NCI-H2081 treated with DMSO at 0.1 percent for 48 hours (cell line): ENCODE results near the gene UBE2E2.

Experiments
- DNase-seq: peaks from one replicate; lab custom pipeline; 2025; lab: John Stamatoyannopoulos, UW

UBE2E2 gene

DNA sequence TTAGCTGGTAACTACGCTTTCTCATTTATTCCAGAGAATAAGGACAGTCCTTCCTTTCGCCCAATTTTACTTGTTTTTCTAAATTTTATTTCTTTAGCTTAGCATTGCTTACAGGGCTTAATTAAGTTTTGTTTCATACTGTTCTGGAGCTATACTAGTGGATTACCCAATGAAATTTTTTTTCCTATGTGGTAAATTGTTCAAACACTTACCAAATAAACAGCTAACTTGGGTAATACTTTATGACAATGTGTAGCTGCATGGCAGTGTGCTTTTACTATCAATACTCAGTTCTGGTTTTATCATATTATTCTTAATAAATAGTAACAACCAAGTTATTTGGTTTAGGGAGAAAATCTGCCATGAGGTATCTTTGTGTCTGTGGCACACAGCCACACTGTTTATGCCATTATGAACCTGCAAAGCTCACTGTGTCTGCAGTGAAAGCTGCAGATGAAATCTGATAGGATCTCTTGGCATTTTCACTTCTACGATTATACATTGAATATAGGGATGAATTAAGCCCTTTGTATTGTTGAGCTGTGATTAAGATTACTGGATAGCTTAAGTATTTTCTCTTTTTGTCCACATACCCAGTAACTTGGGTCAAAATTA lies 37.2 kb downstream of the UBE2E2 start:
- DNase-seq, result no peak

DNA sequence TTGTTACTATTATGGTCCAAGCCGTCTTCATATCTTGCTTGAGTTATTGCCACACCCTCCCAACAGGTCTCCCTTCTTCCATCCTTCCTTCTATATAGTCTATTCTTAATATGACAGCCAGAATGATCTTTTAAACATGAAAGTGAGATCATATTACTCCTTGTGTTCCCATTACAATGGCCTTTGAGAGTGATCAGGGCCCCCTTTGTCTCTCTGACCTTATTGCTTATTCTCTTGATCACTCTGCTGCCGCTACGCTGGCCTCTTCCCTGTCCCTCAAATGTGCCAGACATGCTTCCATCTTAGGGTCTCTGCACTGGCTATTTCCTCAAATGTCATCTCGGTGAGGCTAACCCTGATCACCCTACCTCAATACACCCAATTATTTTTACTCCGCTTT lies 38.1 kb downstream of the UBE2E2 start:
- DNase-seq, result no peak

DNA sequence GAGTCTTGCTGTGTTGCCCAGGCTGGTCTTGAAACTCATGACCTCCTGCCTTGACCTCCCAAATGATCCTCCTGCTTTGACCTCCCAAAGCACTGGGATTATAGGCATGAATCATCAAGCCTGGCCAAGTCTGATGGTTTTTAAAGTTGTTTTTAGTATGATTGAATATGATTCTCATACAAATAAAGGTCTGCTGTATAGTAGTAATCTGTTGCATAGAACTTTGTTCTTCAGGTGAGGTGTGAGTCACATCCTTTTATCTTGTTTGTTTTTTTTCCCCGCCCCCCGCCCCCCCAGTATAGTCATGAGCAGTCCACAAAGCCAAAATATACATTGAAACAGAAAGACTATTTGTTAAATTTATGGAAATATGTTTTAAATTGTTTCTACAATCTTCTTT lies 39.0 kb downstream of the UBE2E2 start:
- DNase-seq, result no peak

DNA sequence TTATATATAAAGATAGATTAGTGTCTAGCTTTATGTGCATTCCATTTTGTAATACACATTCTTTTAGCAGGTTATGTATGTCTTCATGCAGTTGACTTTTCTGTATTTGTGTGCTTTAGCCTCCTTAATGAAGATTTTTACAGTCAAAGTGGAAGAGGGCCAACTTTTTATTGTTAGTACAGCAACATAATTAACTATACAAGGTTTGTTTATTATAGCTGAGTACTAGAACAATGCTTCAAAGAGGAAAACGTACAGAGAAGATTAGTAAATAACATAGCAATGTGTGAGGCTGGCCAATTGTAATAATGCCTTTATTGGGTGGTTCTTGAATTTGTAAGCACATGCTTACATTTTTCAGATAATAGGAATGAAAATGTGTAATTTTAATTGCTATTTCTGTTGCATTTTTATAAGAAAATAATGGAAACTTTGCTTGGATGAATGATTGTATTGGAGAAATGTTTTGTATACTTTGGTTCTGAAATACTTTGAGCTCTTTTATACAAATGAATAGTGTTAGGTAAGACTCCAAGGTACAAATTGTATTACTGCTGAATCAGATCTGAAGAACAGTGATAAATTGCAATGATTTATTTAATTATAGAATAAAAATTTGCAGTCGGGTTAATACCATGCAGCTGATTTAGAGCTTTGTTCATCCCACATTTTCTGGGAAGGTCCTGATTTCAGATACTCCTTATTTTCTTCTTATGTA lies 41.4 kb downstream of the UBE2E2 start:
- no peak for DNase-seq

DNA sequence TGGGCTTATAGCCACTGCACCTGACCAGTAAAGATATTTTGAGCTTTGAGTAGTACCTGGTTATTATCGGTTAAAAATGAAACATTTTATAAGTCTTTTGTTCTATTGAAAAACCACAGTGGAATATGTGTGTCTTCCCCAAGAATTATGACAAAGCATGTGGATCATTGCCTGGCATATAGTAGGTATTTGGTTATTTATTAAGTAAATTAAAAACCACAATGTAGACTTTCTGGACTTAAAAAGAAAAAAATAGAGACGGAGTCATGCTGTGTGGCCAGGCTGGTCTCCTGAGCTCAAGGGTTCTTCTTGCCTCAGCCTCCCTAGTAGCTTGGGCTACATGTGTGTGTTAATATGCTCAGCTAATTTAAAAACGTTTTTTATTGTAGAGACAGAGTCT lies 43.5 kb downstream of the UBE2E2 start:
- DNase-seq, result no peak

DNA sequence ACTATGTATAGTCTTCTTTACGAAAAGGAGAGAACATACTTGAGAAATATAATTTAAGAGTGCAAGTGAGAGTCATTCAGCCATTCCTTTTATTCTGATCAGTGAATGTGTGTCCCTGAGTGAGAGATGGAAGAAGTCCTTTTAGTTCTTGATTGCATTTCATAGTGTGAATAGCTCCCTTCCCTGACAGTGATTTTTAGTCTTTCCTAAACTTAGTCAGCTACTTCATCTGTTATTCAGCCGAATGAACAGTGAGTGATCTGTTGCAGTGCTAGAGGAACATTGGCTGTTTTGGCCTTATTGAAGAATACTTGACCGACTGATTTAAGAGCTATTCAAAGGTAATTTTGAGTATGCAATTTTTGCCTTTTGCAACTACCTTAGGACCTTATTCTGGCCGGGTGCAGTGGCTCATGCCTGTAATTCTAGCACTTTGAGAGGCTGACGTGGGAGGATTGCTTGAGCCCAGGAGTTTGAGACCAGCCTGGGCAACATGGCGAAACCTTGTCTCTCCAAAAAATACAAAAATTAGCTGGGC lies 45.5 kb downstream of the UBE2E2 start:
- no peak for DNase-seq

DNA sequence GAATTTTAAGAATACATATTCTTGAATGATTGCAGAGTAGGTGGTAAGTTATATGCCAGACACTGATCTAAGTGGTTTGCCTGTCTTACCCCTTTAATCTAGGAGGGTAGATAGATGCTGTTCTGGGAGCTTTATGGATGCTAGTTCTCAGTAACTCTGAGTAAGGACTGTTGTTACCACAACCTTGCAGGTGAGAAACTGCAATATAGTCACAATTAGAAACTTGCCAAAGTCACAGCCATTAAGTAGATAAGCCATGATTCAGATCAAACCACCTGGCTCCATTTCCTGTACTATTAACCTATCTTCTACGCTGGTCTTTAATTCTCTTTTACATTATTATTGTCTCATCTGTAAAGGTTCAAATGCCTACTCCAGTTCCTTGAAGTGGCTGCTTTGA lies 46.8 kb downstream of the UBE2E2 start:
- DNase-seq, result no peak

DNA sequence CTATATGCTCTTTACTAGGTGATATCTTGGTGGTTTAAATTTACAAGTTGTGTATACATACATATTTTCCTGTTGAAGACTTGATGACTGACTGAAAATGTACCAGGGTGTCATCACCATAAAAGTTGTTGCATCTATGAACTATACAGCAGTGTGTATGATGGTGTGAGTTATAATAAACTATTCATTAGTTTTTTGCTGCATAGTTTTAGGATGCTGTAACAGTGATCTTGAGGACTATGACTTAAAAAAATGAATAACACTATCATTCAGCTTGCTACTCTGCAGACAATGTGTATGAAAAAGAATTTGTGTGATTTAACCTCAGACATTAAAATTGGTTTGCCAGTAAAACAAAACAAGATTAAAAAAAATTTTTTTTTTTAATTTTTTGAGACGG lies 49.0 kb downstream of the UBE2E2 start:
- DNase-seq, result no peak

DNA sequence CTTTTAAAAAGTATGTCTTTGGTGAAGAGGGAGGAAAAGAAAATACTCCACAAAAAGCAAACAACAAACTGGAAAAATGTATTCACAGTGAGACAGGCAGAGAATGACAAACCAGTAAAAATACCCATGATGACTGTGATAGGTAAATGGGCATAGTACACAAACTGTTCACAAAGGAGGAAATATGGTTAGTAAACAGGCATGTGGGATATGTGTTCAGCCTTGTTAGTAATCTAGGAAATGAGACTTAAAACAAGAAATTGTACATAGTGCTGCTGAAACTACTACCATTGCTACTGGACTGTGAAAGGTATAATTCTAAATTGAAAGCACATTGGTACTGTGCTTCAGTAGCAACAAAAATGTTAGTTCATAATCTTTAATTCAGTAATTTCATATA lies 50.1 kb downstream of the UBE2E2 start:
- DNase-seq, result no peak

DNA sequence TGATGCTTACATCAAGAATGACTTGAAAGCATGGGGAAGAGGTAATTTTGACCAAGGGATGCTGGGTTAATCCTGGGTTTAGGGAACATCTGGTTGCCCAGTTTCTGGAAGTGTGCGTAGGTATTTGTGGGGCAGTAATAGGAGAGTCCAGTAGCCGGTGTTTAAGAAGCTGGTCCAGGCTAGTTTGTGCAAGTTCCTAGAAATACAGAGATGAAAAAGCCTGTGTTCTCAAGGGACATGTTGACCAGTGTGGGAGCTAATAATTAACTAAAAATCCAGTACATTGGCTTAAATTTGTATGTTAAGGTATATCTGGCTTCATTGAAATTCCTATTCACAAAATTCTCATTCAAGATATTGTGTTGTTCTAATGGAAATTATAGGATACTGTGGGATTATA lies 51.2 kb downstream of the UBE2E2 start:
- no peak for DNase-seq

DNA sequence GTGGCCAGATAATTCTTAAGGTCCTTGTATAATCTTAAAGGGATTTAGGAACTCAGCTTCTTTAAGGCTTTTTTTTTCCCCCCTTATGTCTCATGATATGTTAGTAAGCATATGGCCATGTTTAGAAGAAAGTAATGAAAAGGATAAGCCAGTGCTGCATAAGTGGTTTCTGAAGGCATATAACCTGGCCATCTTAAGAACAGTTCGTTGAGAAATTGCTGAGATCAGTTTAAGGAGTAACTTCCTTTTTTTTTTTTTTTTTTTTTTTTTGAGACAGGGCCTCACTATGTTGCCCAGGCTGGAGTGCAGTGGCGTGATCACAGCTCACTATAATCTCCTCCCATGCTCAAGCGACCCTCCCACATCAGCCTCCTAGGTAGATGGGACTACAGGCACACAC lies 51.7 kb downstream of the UBE2E2 start:
- no peak for DNase-seq

DNA sequence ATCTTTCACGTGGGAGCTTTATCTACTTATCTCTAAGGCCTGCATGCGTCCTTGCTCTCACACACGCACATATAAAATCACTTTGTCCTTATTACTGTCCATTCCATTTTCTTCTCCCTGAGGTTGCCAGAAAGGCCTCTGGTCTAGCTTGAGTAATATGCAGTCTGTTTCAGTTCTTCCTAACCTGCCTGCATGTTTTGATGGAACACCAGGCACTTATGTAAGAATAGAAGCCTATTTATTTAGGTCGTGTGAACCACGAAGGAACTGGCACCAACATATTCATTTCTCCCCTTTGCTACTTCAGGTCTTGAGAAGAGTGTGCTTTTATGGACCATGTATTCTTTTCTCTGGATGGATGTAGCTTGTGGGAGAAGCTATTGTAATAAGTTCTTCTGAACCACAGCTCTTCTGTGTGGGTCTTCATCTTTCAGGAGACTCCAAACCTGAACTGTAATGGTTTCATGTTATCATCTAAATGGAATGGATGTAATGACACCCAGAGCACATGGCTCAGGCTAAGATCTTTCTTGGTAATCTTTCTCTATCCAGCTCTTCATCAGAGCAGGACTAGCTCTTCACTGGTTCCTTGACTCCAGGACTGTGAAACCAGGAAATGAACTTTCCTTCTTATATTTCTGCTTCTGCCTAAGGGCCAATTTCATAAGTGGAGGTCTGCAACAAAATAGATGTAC lies 53.8 kb downstream of the UBE2E2 start:
- DNase-seq, result no peak

DNA sequence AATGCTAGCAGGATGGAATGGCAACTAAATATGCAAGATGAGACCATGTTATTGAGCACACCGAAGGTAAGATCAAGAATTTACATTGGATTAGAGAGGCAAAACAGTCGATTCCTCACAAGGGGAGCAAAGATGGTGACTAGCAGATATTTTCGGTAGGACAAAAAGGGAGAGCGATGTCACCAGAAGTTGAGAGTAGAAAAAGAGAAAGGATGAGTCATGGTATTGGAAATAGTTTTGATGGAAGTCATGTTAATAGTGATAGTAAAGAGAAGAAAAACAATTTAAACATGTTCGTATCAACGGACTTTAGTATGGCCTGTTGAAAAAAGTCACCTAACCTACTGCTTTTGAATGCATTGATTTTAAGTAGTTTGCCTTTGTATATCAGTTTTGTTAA lies 55.0 kb downstream of the UBE2E2 start:
- no peak for DNase-seq

DNA sequence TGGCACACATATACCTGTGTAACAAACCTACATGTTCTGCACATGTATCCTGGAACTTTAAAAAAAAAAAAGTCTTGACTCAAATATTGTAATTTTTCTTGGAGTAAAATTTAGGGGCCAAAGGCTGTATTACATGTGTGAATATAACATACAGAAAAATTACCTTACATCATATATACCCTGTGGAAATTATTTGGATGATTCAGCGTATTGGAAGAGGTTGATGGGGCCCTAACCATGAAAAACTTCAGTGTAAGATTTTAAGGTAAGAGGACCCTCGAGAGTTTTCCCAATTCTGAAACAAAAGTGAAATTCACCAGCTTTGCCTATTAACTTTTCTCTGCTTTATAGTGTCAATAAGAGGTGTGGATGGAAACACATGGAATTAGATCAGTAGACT lies 56.4 kb downstream of the UBE2E2 start:
- no peak for DNase-seq

DNA sequence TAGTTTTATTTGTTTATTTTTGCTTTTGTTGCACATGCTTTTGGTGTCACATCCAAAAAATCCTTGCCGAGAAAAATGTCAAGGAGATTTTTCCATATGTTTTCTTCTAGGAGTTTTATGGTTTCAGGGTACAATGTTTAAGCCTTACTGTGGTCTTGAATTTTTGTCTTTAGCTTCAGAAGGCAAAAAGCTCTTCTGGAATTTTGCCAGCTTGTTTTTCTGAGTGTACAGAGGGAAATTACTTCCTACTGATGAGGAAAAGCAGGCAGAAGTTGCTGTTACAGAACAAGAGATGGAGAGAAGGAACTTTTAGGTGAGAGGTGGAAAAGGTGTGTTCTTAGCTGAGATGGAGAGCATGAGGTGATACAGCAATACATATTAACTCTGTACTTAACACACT lies 59.6 kb downstream of the UBE2E2 start:
- DNase-seq, result no peak

DNA sequence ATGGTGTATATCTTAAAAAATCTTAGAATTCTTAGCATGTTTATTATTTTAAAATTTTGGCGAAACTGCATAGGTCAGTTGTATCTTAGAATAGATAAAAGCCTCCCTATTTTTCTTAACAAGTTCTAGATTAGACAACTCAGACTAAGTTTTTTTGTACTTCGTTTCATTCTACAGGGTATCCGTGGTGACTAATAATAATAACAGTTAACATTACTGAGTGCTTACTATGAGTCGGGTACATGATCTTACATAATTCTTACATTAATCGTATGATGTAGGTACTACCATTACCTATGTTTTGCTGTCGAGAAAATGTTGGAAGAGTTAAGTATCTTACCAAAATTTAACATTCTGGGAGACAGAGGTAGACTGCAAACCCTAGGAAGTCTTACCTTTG lies 60.7 kb downstream of the UBE2E2 start:
- no peak for DNase-seq

DNA sequence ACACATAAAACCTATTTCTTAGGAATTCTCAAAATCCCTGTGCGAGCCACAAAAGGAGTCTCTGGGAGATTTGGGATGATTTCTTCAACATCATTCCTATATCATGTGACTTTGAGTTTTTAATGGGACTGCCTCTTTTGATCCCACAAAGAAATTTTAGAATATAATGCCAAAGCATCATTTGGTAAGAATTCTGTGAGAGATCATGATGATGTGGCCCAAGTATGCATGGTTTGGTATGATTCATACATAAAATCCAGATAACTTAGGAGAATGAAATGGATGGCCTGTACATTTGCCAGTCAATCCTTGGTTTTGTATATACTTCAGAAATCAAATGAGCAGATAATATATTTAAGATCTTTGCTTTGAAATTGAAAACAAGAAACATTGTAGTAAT lies 61.3 kb downstream of the UBE2E2 start:
- DNase-seq, result no peak

DNA sequence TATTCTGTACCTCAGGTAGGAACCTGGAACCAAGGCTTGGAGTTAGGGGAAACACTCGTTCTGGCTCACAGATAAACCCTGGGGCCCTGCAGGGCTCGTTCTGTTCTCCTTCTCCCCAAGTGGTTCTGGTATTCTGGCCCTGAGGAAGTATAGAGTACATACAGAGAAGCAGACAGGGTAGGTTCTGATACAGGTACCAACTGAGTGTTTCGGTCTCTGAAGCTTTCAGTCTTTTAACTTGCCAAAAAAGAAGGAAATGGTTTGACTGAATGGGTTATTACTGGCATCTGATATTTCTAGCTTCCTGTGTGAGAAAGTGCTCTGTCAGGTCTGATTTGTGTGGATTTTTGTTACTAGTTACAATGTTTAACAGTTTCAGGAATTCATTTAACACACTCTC lies 67.3 kb downstream of the UBE2E2 start:
- DNase-seq, result no peak

DNA sequence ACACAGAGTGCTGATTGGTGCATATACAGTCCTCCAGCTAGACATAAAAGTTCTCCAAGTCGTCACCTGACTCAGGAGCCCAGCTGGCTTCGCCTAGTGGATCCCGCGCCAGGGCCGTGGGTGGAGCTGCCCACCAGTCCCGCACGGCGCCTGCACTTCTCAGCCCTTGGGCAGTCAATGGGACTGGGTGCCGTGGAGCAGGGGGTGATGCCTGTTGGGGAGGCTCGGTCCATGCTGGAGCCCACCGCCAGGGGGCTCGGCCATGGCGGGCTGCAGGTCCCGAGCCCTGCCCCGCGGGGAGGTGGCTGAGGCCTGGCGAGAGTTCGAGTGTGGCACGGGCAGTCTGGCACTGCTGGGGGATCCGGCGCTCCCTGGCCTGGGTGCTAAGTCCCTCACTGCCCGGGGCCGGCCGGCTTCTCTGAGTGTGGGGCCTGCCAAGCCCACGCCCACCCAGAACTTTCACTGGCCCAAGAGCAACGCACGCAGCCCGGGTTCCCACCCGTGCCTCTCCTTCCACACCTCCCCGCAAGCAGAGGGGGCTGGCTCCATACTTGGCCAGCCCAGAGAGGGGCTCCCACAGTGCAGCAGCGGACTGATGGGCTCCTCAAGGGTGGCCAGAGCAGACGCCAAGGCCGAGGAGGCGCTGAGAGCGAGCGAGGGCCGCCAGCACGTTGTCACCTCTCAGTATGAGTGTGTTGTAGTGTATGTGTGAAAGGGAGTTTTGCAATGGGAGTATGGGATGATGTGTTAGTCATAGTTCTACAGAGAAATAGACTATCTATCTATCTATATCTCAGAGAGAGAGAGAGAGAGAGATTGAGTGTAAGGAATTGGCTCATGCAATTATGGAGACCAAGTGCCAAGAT lies 69.0 kb downstream of the UBE2E2 start:
- DNase-seq, result no peak

DNA sequence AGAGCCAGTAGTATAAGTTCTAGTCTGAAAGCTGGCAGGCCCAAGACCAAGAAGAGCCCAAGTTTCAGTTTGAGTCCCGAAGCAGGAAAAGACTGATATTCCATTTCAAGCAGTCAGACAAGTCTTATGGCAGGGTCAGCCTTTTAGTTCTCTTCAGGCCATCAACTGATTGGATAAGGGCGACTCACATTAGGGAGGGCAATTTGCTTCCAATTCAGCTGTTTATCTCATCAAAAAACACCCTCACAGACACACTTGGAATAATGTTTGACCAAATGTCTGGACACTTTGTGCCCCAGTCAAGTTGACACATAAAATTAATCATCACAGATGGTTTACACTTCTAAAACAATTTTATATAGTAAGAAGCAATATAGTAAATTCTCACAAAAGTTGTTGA lies 69.7 kb downstream of the UBE2E2 start:
- no peak for DNase-seq

DNA sequence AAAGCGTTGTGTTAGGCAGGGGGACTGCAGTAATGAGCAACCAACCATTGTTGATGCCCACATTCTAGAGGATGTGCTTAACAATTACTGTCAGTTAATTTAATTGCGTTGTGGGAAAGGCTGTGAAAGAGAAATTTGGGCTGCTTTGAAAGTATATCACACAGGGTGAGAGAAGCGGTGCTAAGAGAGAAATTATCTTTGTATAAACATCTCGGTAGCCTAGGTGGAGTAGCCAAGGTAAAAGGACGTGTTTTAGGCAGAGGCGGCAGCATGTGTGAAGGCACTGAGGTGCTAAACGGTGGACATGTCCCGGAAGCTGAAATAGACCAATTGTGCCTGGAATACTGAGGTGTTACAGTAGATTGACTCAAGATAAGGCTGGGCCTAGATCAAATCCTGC lies 71.9 kb downstream of the UBE2E2 start:
- no peak for DNase-seq

DNA sequence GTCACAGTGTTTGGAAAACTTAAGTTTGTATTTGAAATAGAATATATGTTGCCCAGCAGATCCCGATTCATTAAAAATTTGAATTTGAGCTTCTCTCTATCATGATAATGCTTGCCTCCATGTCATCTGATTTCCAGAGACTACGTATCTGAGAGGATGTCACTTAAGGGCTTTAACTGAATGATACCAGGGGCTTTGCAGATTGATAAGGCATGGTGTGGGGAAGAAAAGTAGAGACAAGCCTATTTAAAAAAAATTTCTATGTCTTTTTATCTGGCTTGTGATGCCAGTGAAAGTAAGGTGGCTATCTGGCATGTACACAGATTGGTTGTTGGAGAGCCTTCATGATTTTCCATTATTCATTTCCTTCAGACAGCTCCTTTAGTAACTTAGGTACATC lies 72.7 kb downstream of the UBE2E2 start:
- no peak for DNase-seq
